ENCODE measurements around the gene SP9.

SP9 gene

GRCh38 chr2:174341995-174342685, 7.4 kb downstream of the SP9 start:
- no peak for TF ChIP-seq NFIC (IDR thresholded peaks at IDR 0.05)
- TF ChIP-seq ZBTB7A (IDR thresholded peaks at IDR 0.05; ENCODE audit: low read depth), result 0 out of 2 replicates have a peak, but pooled peaks have one; percentile 27

- TF ChIP-seq EGR1 (IDR thresholded peaks at IDR 0.05) (no peak), REST (IDR thresholded peaks at IDR 0.05; ENCODE audit: low read depth) (no peak), TEAD4 (IDR thresholded peaks at IDR 0.05) (no peak), NFIC (IDR thresholded peaks at IDR 0.05) (no peak), YY1 (IDR thresholded peaks at IDR 0.05; ENCODE audit: low read depth) (no peak)
Measured at GRCh38 chr2:174342686-174343342, 8.1 kb downstream of the SP9 start.

GRCh38 chr2:174343343-174343622, 8.5 kb downstream of the SP9 start:
- TF ChIP-seq TAF1 (IDR thresholded peaks at IDR 0.05; ENCODE audit: low read depth), result no peak
- TF ChIP-seq NFIC (IDR thresholded peaks at IDR 0.05), result no peak

DNA sequence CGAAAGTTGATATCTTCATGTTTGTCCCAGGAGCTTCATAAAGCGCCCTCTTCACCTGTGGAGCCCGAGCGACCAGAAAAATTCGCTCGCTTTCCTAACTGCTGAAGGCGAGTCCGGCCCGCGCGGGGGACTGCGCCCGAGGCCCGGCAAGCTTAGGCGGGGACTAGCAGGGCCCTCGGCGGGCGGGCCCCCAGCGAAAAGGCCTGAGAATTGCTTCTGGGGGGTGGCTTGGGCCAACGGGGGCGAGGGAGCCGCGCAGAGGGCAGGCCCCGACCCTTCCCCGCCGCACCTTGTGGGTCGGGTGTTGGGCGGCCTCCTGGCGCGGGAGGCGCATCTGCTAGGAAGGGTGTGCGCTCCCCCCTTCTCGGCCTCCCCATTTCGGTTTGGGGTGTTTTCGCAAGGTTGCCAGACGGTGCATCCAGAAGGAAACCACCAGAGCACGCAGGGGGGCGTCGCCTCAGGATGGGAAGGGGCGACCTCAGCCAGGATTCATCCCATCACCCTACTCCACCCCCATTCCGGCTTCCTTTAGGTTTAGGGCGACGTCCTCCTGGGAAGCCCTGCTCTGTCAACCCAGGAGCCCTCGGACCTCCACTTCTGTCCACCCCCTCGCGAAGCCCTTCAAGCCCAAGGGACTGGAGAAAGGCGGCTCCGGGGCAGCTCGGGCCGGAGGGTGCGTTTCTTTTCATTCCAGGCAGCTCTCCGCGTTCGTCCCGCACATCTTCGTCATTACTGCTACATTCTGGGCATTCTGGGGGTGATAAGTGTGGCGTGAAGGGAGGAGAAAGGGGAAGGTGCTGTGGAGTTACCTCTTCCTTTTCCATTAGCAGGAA, 9.1 kb downstream of the SP9 start:
- TF ChIP-seq NFIC (IDR thresholded peaks at IDR 0.05) (no peak), REST (IDR thresholded peaks at IDR 0.05; ENCODE audit: low read depth) (no peak), EP300 (IDR thresholded peaks at IDR 0.05; ENCODE audit: borderline replicate concordance) (no peak), YY1 (IDR thresholded peaks at IDR 0.05; ENCODE audit: low read depth) (no peak), TAF1 (IDR thresholded peaks at IDR 0.05; ENCODE audit: low read depth) (no peak), CREB1 (IDR thresholded peaks at IDR 0.05; ENCODE audit: low read depth) (no peak), EGR1 (IDR thresholded peaks at IDR 0.05) (no peak), FOXM1 (IDR thresholded peaks at IDR 0.05; ENCODE audit: borderline replicate concordance, low read depth) (no peak), TEAD4 (IDR thresholded peaks at IDR 0.05) (no peak), CEBPB (IDR thresholded peaks at IDR 0.05) (no peak)
- TF ChIP-seq, protein P1, sequence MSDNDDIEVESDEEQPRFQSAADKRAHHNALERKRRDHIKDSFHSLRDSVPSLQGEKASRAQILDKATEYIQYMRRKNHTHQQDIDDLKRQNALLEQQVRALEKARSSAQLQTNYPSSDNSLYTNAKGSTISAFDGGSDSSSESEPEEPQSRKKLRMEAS (IDR thresholded peaks at IDR 0.05), result no peak
- TF ChIP-seq, protein P2, sequence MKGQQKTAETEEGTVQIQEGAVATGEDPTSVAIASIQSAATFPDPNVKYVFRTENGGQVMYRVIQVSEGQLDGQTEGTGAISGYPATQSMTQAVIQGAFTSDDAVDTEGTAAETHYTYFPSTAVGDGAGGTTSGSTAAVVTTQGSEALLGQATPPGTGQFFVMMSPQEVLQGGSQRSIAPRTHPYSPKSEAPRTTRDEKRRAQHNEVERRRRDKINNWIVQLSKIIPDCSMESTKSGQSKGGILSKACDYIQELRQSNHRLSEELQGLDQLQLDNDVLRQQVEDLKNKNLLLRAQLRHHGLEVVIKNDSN (IDR thresholded peaks at IDR 0.05), result no peak

DNA sequence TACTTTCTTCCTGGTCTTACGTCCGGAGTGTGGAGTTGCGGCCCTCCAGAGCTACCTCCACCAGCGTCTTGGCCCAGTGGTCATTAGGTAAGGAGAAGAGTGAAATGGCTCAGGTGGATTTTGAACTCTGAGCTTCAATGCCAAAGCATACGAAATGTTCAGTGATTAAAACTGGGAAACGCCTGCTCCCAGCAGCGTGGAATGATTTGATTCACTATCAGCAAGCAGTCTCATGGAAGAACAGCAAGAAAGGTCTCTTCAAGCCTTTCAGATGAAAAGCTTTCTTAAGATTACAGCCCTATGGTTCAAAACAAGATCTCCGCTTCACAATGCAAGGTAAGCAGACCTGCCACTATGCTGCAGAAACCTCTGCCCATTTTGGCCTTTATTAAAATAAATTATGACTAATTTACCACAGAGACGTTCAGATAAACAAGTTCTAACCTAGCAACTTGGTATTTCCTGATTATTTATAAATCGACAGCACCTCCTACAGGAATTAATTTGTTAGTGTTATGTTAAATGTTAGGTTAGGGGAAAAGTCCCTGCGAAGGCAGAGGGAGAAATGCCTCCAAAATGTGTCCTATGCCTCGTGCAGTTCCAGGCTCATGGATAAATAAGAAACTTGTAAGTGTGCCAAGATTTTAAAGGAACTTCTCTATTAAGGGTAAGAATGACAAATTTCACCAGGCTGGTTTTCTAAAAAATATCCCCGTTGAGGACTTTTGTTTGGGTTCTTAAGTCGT, 10.1 kb downstream of the SP9 start:
- no peak for TF ChIP-seq TAF1 (IDR thresholded peaks at IDR 0.05; ENCODE audit: low read depth)
- no peak for TF ChIP-seq EGR1 (IDR thresholded peaks at IDR 0.05)
- TF ChIP-seq, protein P1 (IDR thresholded peaks at IDR 0.05), result no peak
- no peak for TF ChIP-seq REST (IDR thresholded peaks at IDR 0.05; ENCODE audit: low read depth)
- TF ChIP-seq RAD21 (IDR thresholded peaks at IDR 0.05; ENCODE audit: low read depth), result peak; percentile 59

All from Ishikawa (cell line).